Ectodermal cell (in vitro differentiated cells): Measurements from ENCODE around the gene ELL.

Source experiments
- H3K27ac ChIP-seq: 2 replicates; pipeline ENCODE4 v1.7.0; 2013; ENCODE audit warnings: mild to moderate bottlenecking, low read depth, low read length; ENCODE audit not compliant: insufficient read depth, poor library complexity, severe bottlenecking
- H3K27me3 ChIP-seq: 2 replicates; pipeline ENCODE4 v1.7.0; 2013; ENCODE audit warnings: mild to moderate bottlenecking, low read length; ENCODE audit not compliant: insufficient read depth, control insufficient read depth, poor library complexity, severe bottlenecking
- H3K36me3 ChIP-seq: one replicate; pipeline ENCODE4 v1.7.0; 2013; ENCODE audit warnings: low read length; ENCODE audit not compliant: control insufficient read depth, insufficient read depth
- H3K4me1 ChIP-seq: one replicate; pipeline ENCODE4 v1.7.0; 2013; ENCODE audit warnings: low read length; ENCODE audit not compliant: control insufficient read depth, insufficient read depth
- H3K4me3 ChIP-seq: 2 replicates; pipeline ENCODE4 v1.7.0; 2013; ENCODE audit warnings: low read depth, low read length, control low read depth; ENCODE audit not compliant: insufficient read depth
- H3K9me3 ChIP-seq: 2 replicates; pipeline ENCODE4 v1.7.0; 2013; ENCODE audit warnings: mild to moderate bottlenecking, low read length, moderate library complexity; ENCODE audit not compliant: control insufficient read depth
- WGBS, 2 experiments: methylation state at CpG; one replicate each; pipeline ENCODE4 v1.1.7; 2013; ENCODE audit warnings: missing lambda C conversion rate in 2 of 2; 5-methylcytosine and 5-hydroxymethylcytosine counted together

Gene ELL

DNA sequence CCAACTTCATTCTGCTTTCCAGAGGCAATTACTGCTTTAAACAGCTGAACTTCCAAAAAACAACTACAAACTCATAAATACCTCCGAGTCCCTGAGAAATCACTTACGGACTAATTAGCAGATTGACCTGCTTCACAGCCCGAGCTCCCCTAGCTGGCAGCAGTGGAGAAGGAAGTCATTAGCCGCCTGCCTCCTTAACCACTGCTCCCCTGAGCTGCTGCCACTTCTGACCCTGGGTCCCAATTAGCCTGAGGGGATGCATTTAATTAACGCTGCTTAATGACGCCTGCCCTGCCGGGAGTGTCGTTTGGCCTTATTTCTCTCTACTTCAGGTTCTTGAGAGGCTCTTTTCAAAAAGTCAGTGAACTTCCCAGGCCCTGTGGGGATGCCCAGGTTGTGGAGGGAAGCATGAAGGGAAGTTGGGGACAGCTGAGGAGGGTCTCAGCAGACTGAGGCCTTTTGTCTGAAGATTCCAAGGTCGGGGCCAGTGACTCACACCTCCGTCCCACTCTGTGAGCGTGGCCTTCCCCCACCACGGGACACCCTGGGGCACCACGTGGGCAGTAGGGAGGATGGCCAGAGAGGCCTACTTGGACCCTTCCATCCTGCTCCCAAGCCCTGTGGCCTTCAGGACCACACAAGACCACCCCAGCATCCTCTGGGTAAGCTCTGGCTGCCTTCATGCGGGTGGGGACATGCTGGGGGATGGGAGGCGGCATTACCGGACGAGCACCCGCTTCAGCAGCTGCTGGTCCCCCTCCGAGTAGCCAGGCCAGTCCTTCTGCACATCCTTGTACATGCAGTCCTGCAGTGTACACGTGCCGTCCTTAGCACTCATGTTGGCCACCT lies 64.2 kb downstream of the ELL start:
- 87 to 88% methylated on average over 21 of the region's 21 CpGs for WGBS, 2 experiments
- no peaks in the 10 kb centered on the region for H3K9me3 ChIP-seq
- peaks cover 6% of the 10 kb centered on the region for H3K36me3 ChIP-seq
- no peaks in the 10 kb centered on the region for H3K27me3 ChIP-seq
- no peak overlapping the region for H3K27ac ChIP-seq
- no peaks in the 10 kb centered on the region for H3K4me1 ChIP-seq
- H3K4me3 ChIP-seq = no peak overlapping the region

DNA sequence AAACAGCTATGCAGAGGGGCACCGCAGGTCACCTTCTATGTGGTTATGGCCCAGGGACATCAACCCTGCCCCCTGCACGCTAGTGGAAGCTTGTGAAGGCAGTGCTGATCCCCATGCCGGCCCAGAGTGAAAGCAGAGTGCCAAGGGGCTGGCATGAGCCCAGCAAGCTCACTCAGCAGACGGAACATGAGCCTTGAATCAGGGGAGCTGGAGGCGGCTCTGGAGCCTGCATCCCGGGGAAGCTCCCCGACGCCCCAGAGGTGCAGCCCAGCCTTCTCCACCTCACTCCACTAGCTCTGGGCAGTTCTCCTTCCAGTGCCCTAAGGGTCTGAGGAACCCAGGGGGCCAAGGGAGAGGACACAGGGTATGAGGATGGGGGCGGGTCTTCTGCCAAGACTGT lies 64.9 kb downstream of the ELL start:
- Histone ChIP-seq H3K27me3 (no peaks in the 10 kb centered on the region), H3K36me3 (peaks cover 6% of the 10 kb centered on the region), H3K4me1 (no peaks in the 10 kb centered on the region), H3K27ac (no peak overlapping the region), H3K4me3 (no peak overlapping the region), H3K9me3 (no peaks in the 10 kb centered on the region)
- 88 to 90% methylated on average over 9 of the region's 9 CpGs for WGBS, 2 experiments

DNA sequence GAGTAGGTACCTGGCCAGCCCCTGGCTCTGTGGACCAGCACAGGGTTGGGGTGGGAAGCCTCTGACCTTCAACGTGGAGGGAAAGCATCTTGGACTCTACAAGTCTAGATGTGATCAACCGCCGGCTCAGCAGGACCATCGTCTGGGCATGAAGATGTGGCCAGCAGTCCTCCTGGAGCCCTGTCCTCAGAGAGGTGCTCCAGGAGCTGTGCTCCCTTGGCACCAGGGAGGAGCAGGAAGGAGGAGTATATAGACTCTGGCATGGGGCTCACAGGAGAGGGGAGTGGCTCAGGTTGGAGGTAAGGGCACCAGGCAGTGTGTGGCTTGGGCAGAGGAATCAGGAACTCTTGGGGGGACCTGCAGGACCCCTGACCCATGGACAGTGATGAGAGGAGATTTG lies 65.6 kb downstream of the ELL start:
- Histone ChIP-seq H3K27me3 (no peaks in the 10 kb centered on the region), H3K4me3 (no peak overlapping the region), H3K9me3 (no peaks in the 10 kb centered on the region), H3K4me1 (peaks cover 2% of the 10 kb centered on the region), H3K27ac (no peak overlapping the region), H3K36me3 (peaks cover 9% of the 10 kb centered on the region)
- WGBS, 2 experiments = 93 to 96% methylated on average over 4 of the region's 4 CpGs

DNA sequence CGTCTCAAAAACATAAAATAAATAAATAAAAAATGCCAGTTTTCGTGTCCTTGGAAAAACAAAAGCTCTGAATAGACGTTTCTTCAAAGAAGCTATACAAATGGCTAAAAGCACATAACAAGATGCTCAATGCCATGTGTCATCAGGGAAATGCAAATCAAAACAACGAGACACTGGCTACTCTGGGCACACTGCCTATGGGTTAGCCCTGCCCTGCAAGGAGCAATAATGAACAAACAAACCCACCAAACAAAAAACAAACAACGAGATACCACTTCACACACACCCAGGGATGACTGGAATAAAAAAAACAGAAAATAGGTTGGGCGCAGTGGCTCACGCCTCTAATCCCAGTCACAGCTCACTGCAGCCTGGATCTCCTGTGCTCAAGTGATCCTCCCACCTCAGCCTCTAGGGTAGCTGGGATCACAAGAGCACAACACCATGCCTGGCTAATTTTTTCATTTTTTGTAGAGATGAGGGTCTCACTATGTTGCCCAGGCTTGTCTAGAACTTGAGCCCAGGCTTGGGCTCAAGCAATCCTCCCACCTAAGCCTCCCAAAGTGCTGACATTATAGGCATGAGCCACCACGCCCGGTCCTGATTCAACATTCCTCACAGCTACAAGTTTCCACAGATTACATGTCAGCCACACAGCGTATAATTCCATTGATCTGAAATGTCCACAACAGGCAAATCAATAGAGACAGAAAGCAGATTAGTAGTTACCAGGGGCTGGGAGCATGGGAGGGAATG lies 68.4 kb downstream of the ELL start:
- Histone ChIP-seq H3K4me1 (peaks cover 10% of the 10 kb centered on the region), H3K27ac (no peak overlapping the region), H3K27me3 (no peaks in the 10 kb centered on the region), H3K4me3 (no peak overlapping the region), H3K36me3 (peaks cover 6% of the 10 kb centered on the region), H3K9me3 (no peaks in the 10 kb centered on the region)
- 93 to 94% methylated on average over 10 of the region's 10 CpGs for WGBS, 2 experiments

DNA sequence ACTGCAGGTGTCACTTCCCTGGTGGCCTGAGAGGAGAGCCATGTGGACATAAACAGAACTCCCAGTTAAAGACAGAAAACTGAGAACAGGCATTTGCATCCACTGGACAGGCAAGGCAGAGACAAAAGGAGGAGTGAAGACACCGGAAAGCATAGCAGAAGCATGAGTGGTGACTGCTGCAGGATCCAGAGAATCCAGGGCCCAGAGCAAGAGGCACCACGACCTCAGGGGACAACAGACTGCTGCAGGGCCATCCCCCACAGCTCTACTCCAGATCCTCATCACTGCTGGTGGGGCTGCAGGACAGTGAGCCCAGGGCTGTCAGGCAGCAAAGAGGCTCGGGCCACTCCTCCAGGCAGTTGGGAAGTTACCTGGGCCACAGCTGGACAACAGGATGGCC lies 69.5 kb downstream of the ELL start:
- Histone ChIP-seq H3K27me3 (no peaks in the 10 kb centered on the region), H3K27ac (no peak overlapping the region), H3K36me3 (peaks cover 6% of the 10 kb centered on the region), H3K9me3 (no peaks in the 10 kb centered on the region), H3K4me1 (peaks cover 10% of the 10 kb centered on the region), H3K4me3 (no peak overlapping the region)
- WGBS, 2 experiments = 78 to 80% methylated on average over 3 of the region's 3 CpGs

DNA sequence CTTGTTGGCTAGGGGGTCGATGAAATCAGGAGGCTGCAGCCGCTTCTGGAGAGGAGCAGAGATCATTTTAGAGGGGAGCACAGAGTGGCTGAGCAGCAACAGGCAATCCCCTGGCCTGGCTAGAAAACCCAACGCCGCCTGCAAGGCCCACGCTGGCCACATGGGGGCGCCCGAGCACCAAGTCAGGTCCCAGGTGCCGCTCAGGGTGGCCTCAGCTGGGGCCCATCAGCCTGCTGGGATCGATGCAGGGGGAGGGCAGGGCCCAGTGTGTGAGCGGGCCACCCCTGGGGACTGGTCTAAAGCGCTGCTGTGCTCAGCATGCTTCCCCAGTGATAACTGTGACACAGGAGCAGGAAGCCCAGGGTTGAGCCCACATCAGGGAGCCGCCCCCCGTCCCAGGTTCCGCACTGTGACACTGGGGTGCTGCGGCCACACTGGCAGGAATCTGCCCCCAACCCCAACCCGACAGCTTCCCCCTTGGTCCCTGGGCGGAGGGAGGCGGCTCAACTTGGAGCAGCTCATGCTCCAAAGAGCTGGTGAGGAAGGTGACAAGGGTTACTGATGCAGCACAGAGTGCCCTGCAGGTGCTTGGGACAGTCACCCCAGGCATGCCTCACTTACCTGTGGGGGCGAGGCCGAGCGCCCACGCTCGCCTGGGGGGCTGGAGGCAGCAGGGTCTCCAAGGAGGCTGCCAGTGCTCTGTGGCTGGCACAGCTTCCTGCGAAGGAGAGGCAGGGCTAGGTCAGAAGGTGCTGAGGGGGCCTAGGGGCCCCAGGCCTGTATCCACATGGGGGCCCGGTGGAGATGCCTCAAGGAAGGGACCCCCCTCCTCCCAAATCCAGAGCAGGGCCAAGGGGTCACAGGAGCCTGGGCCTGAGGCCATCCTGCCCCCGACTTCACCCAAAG lies 70.7 kb downstream of the ELL start:
- Histone ChIP-seq H3K36me3 (peaks cover 9% of the 10 kb centered on the region), H3K9me3 (no peaks in the 10 kb centered on the region), H3K27ac (no peak overlapping the region), H3K27me3 (no peaks in the 10 kb centered on the region), H3K4me3 (no peak overlapping the region), H3K4me1 (peaks cover 19% of the 10 kb centered on the region)
- 57% methylated on average over 26 of the region's 26 CpGs for WGBS, 2 experiments

DNA sequence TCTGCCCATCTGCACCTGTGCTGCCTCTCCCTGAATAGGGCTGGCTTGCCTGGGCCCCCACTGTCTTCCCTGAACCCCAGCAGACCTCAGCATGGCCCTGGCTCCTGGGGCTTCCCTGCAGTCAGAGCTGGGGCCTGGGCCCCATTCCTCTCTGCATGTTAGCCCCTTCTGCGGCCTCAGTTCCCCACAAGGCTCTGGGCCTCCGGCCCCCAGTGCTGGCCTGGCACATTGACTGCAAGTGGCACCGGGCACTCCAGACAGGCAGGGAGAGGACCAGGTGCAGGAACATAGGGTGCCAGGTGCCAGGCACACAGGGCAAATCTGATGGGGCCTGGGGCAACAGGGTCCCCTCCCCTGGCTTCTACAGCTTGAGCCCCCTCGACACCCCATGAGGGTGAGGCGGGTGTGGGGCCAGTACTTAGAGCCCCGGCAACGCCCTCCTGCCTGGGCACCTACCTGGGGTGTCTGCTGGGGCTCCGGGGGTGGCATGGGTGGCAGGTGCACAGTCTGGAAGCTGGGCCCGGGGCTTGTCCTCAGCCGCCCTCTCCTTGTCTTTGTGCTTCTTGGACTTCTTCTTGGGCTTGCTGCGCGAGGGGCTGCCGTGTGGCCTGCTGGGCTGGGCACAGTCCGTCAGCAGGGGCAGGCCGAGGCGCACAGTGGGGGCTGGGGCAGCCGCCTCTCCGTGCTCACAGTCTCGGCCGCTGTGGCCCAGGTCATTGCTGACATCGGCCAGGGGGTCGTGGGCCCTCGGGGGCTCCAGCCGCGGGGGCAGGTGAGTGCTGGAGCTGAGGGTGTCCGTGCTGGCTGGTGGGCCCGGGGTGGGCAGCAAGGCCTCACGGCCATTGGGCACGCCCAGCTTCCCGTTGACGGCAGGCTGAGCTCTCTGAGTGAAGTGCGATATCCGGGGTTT lies 71.6 kb downstream of the ELL start:
- H3K27me3 ChIP-seq = no peaks in the 10 kb centered on the region
- no peak overlapping the region for H3K4me3 ChIP-seq
- 89 to 90% methylated on average over 33 of the region's 33 CpGs for WGBS, 2 experiments
- no peak overlapping the region for H3K27ac ChIP-seq
- H3K36me3 ChIP-seq = peaks cover 15% of the 10 kb centered on the region
- H3K4me1 ChIP-seq = peaks cover 19% of the 10 kb centered on the region
- H3K9me3 ChIP-seq = no peaks in the 10 kb centered on the region

DNA sequence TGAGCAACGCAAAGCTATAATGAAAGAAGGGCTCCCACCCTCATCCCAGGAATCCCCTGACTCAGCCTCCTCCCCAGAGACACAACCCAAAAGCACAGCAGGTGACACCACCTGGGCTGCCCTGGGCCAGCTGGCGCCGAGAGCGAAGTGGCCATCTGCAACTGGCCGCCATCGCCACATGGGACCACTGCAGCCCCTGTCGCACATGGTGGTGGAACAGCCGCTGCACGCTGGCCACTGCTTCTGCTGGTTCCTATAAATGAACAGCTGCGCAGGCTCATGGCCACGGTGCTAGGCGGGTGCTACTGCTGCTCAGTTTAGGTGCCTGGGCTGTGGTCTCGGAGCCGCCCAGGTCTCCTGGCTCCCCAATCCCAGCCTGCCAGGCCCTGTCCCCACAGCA lies 72.3 kb downstream of the ELL start:
- Histone ChIP-seq H3K27me3 (no peaks in the 10 kb centered on the region), H3K36me3 (peaks cover 15% of the 10 kb centered on the region), H3K27ac (no peak overlapping the region), H3K4me3 (no peak overlapping the region), H3K4me1 (peaks cover 19% of the 10 kb centered on the region), H3K9me3 (no peaks in the 10 kb centered on the region)
- 95 to 96% methylated on average over 14 of the region's 14 CpGs for WGBS, 2 experiments

DNA sequence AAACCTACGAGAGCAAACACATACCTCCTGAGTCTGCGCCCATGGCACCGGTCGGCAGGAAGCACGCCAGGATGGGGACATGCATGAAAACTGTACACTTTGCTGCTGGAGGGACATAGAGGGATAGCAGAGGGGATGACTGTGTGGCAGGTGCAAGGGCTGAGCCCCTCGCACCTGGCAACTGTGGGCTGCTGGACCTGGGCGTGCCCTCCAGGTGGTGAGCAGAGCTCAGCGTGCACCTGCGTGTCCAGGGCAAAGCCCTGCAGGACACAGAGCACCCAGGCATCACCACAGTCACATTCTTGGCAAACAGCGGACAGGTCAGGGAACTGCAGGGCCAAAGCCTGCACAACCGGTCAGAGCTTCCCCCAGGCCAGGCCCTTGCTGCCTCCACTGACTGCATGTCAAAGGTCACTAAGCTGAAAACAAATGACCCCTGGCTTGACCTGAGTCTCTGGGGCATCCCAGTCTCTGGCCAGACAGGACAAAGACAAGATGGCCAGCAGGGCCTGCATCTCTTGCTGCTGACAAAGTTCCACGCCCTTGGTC lies 75.0 kb downstream of the ELL start:
- 87 to 90% methylated on average over 12 of the region's 12 CpGs for WGBS, 2 experiments
- no peaks in the 10 kb centered on the region for H3K9me3 ChIP-seq
- peaks cover 18% of the 10 kb centered on the region for H3K36me3 ChIP-seq
- H3K4me1 ChIP-seq = peaks cover 19% of the 10 kb centered on the region
- no peak overlapping the region for H3K27ac ChIP-seq
- no peak overlapping the region for H3K4me3 ChIP-seq
- no peaks in the 10 kb centered on the region for H3K27me3 ChIP-seq
